ENCODE measurements around the gene MAEA.
"Not testable (repeated sequence)": the region's sequence is repeated elsewhere in the genome, so short reads cannot be mapped to it uniquely, and the experiment has no call there.

Gene MAEA

DNA sequence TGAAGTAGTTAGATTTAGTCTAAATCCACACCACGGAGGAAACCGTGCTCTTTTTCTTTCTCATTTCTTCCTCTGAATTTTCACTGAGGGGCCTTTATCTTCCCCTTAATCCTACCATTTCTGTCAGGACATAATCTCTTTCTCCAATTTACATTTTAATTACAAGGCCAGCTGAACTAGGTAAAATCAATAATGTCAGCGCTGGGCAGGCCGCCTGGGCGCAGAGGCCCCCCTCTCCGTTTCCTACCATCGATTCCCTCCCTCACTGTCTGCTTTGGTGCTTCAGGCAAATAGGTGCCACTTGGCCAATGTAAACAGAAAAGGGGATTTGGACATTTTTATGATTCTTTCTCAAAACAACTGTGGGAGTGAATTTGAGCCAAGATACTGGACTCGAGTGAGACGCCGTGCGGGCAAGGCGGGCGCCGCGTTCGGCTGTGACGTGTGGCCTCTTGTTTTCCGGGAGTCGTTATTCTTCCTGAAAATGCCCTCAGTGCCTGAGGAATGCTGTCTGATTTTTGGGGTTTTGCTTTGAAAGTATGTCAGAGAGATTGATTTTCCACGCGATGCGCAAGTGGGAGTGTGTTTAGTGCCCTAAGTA is 79.9 kb downstream of the MAEA start:
- no peak for DNase-seq

DNA sequence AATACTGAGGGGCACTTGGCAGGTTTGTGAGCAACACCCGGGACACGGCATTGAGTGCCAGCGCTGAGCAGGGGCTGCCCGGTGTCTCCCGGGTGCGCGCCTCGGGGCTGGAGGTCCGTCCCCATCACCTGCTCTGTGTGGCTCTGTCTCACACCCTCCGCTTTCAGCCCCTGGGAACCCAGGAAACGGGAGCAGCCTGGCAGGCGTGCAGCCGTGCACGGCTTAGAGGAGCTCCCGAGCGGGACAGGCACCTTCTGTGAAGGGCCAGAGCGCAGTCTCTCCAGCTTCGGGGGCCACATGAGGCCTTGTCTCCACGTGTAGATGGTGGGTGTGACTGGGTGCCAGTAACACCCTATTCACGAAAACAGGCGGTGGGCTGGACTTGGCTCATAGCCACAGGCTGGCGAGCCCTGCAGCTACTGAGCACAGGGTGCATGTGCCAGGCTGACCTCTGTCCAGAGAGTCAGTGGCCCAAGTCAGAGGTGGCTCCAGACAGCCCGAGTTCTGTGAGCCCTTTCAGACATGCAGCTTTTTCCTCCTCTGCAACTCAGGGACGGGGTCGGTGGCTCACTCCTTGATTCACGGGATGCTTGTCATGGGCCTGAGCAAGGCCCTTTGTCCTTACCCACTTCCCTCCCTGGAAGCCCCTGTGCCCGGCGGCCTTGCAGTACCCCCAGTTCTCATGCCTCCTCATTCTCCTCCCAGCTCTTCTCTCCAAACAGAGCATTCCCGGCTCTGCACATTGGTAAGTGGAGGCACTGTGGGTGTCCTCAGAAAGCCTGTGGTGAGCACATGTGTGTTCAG is 80.8 kb downstream of the MAEA start:
- no peak for DNase-seq

DNA sequence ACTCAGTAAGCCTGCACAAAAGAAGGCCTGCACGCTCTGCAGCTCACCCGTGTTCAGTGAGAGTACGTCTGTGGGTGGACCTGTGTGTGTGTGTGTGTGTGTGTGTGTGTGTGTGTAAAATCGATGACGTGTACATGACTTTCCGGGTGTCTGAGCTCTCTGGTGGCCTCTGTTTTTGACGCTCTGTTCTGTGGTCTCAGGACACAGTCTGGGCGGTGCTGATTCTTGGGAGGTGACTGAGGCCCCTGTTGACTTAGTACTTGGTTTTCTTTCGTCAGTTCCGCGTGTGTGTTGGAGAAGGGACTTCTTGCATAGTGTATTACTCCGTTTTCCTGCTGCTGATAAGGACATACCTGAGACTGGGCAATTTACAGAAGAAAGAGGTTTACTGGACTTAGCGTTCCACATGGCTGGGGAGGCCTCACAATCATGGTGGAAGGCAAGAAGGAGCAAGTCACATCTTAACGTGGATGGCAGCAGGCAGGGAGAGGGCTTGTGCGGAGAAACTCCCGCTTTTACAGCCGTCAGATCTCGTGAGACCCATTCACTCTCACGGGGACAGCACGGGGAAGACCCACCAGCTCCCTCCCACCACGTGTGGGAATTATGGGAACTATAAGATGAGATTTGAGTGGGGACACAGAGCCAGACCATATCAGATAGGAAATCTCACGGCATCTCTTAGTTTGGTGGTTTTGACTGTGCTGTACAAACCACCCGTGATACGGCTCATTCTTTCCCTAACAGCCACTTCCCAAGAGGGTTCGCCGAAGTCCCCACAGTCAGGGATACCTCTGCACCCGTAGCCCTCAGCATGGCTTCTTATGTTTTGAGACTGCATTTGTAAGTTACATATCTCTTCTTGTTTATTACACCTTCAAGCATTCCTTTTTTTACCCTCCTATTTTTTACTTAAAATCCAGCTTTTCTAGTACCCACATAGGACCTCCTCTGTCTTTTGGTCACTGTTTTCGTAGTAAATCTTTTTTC is 81.8 kb downstream of the MAEA start:
- DNase-seq = no peak

DNA sequence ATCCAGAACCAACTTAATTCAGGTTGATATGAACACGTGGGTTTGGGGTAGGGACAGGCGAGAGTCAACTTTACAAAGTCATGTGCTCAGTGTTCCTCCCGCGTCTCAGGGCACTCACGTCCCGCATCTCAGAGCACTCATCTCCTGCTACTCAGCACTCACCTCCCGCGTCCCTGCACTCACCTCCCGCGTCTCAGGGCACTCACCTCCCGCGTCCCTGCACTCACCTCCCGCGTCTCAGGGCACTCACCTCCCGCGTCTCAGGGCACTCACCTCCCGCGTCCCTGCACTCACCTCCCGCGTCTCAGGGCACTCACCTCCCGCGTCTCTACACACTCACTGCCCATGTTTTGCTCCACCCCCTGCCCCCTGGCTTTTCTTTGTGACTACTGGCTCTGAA is 82.9 kb downstream of the MAEA start:
- DNase-seq = not testable (repeated sequence)

DNA sequence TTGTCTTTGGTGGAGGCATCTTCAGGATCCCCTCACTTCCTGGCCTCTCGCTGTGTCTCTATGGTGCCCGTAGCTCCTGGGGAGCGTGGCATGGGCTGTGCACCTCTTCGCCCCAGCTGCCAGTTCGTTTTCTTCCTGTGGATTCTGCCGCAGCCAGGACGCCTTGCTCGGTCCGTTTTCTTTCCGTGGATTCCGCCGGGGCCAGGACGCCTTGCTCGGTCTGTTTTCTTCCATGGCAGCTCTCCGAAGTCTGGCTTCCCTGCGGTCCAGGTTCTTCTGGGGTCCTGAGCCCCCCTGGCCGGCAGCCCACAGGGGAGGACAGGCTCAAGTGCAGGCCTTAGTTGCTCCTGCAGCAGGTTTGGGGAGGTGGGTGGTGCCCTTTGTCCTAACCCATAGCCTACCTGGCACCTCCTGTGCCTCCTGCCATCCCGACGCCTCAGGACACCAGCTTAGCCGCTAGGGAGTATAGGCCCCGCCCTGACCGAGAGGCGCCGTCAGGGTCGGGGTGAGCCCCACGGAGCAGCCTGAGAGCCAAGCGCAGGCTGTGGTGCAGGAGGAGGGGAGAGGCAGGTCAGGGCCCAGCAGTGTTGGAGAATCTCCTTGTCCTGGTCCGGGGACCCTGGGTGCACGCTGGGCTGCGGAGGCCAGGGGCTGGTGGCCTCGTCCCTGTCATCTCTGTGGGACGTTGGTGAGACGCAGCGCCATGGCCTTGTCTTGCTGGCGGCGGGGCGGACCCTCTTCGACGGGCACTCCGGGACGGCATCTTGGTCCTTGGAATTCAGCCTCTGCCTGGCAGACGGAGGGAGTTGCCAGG is 84.4 kb downstream of the MAEA start:
- no peak for DNase-seq

DNA sequence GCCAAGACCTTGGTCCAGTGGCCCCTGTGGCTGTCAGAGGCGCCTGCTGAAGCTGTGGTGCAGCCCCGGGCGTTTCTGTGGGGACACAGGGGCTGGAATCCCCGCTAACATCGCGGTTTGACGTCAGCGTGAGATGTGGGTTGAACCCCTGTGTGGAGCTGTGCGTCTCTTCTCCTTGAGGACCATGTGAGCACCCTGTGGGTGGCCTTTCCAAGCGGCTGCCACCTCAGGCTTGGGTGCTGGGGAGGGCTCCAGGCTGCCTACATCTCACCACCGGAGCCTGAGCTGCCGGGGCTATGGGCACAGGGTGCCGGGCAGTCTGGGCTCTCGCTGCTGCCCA is 85.0 kb downstream of the MAEA start:
- DNase-seq = no peak

DNA sequence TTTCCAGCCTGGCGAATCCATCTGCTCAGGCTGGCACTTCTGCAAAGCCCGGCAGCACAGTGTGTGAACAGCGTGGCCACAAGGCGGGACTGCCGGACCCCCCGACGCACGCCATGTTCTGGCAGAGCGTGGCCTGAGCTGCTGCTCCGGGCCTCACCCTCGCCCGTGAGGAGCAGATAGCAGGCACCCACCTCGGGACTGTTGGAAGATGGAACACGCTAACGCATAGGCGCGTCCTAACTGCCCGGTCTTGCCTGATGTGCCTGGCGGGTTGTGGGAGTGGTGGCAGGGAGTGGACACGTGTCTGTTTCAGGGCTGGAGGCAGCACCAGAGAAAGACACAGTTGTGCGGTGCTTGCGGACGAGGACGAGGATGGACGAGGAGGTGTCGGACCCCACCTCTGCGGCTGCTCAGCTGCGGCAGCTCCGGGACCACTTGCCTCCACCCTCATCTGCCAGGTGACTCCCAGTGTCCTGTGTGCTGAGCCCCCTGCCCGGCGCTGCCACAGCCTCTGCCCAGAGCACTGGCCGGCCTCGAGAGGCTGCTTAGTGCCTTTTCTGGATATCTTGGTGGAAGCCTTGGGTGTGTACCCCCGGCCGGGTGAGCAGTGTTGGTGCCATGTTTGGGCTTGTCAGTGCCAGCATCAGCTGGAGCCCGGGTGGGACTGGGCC is 85.5 kb downstream of the MAEA start:
- DNase-seq = no peak

DNA sequence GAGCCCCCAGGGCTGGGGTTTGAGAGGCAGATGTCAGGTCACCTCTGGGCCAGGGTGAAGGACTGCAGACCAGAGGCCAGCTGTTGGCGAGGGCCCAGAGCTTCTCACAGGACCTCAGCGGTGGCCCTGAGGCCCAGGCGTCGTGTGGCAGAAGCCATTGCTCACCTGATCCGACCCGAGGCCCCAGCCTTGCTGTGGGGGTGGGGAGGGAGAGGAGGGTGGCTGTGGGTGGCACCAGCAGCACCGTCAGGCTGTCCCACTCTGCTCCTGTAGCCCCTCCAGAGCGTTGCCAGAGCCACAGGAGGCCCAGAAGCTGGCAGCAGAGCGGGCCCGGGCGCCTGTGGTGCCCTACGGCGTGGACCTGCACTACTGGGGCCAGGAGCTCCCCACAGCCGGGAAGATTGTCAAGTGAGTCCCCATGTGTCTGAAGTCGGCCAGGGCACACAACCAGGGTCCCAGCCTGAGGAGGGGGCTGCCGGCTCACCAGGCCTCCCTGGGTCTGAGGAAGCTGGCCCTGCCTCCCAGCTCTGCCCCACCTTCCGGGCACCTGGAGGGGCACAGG is 86.2 kb downstream of the MAEA start:
- DNase-seq = no peak

DNA sequence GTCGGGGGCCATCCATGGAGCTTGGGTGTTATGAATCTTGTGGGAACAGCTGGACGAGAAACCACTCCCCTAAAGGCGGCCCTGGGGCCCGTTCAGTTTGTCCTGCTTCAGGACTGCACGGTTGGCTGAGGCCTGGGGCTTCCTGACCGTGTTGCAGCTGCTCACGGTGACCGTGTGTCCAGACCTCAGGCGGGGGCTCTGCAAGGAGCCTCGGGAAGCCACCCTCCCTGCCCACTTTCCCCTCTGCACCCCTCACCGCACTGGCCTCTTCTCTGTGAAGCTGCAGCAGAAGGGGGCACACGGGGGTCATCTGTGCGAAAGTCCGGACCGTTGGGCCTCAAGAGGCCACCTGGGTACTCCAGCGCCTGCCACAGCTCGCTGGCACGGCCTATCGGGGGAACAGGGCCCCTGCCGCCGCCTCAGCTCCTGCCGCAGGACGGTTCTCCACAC is 86.7 kb downstream of the MAEA start:
- no peak for DNase-seq

DNA sequence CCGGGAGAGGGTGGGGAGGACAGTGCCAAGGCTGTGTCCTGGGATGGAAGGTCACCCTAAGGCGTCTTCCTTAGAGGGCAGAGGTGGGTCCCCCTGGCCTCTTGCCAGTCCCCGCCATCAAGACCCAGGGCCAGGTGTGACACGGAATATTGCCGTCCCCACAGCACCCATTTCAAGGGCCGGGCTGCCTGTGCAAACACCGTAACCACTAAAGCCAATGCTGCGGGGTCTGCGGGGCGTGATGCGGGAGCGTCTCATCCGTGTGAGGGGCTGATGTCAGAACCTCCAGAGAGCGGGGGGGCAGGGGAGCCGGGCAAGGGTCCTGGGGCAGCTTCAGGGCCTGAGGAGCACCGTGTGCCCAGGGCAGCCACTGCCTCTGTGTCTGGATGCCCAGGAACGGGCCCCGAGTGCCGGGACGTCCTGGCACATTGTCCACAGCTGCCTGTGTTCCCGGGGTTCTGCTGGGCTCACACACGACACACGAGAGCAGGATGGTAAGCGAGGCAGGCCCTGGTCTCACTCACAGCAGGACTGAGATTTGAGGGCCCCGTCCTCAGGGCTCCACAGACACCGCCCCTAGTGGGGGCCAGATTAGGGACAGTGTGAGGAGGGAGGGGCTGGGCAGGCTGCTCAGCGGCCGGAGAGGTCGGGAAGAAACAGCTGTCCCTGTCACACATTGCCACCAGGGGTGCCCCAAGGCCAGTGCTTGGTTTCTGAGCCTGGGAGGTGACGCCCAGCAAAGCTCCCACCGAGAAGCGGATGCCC is 87.3 kb downstream of the MAEA start:
- DNase-seq = no peak

DNA sequence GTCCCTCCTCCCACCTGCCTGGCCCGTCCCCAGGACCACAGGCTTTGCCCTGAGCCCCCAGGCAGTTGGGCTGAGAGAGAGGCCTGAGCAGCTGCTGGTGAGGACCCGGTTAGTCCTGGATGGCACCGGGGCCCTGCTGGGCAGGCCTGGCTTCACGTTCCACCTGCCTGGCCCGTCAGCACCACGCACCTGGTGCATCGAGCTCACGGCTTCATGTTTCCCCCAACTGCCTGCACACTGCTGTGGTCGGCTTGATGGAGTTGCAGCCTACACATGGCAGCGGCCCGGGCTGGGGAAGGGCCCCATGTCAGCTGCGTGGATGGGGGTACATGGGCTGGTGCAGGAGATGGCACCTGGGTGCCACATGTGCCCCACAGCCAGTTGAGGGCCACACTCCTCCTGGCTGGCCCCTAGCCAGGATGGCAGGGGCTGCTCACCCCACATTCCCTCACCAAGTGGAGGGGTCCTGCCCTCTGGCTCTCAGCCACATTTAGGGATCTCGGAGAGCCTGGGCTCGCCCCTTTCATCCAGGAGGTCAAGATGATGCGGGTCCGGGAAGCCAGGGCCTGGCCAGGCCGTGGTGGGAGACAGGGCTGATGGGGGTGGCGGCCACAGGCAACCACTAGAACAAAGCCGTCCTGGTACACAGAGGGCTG is 88.0 kb downstream of the MAEA start:
- no peak for DNase-seq

DNA sequence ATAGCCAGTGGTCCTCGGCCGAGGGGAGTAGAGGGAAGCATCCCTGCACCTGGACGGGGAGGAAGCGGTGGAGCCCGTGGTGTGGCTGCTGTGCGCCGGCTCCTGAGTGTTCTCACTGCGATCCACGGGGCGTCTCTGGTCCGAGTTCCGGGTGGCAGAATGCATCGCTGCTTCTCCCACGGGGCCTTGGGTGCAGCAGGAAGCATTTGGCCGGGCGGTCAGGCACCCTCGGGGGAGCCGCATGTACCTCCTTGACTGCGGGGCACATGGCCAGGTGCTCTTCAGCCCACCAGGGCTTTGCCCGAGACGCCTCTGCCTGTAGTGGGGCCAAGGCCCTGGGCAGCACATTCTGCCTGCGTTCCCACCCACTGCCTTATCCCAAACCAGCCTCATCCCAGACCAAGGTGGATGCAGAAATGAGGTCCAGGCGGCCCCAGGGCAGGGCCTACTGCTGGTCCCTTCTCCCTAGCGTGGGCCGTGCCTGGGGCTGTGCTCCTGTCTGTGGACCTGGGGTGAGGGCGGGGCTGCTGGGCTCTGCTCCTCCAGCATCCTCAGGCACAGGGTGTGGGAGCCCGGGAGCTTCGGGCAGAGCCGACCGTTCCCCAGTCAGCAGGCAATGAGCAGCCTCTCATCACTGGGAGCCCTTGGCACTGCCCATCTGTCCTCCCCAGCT is 89.0 kb downstream of the MAEA start:
- no peak for DNase-seq

DNA sequence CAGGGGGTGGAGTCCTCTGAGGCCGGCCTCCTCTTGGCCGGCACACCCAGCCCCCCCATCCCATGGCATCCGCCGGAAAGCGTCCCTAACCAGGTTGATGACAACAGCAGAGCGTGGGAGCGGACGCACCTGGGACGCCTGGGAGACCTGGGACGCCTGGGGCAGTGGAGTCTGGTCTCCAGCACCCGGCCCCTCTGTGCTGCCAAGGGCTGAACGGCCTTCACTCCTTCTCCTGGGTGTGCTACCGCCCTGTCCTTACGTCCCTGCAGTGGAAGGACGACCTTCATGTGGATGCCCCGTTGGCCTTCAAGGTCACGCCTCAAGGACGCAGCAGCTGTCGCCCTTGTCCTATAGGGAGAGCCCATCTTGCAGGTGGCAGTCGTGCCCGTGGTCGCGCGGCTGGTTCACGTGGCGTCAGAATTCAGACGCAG is 89.7 kb downstream of the MAEA start:
- DNase-seq = no peak

DNA sequence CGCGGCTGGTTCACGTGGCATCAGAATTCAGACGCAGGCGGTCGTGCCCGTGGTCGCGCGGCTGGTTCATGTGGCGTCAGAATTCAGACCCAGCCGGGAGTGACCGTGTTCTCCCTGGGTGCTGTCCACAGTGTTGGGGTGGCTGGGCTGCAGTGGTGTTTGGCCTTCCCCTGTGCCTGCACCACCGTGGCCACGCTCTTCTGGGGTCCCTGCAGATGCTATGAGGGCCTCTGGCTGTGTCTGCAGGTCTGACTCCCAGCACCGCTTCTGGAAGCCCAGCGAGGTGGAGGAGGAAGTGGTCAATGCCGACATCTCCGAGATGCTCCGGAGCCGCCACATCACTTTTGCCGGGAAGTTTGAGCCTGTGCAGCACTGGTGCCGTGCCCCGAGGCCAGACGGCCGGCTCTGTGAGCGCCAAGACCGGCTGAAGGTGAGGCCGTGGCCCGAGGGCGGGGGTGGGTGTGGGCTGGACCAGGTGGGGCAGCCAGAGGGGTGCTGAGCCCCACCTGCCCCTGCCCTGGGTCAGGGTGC is 90.2 kb downstream of the MAEA start:
- DNase-seq = no peak

DNA sequence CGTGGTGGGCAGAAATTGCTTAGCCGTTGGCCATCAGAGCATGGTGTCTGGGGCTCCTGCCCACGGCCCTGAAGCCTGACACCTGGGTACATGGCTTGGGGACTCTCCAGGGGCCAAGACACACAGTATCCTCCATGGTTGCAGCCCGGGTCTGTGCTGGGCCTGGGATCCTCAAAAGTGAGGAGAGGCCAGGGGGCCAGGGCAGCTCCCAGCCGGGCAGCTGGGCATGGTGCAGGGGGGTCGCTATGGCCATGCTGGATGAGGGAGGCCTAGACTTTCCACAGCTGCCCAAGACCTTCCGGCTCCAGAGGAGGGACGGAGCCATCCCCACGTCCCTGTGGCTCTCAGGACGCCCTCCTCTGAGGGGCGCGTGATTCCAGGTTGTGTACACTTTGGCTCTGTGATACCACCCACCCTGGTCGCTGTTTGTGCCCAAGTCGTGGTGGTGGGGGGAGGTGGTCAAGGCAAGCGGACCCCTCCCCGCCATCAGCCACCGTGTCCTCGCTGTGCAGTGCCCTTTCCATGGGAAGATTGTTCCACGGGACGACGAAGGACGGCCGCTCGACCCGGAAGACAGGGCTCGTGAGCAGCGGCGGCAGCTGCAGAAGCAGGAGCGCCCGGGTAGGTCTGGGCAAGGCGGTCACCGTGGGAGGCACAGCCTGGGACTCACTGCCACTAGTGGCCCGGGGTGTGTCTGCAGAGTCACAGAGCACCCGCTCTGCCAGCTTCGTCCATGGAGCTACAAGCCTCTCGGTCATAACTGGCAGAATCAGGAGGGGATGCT is 90.9 kb downstream of the MAEA start:
- DNase-seq = no peak

DNA sequence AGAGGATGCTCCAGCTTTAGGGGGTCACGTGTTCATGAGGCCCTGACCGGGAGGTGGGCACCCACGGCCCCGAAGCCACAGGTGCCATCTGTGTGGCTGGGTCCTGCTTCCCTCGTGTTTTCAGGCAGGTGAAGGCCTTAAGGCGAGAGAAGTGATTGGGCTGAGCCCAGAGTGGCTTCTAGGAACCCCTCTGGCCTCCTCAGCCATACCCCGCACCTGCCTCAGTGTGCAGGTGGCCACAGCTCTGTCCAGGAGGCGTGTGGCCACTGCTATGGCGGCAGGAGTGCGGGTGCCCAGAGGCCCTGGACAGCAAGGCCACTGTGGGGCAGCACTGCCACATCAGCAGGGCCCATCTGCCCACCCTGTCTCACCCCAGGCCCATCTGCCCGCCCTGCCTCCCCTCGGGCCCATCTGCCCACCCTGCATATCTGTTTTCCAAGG is 91.5 kb downstream of the MAEA start:
- DNase-seq = no peak

DNA sequence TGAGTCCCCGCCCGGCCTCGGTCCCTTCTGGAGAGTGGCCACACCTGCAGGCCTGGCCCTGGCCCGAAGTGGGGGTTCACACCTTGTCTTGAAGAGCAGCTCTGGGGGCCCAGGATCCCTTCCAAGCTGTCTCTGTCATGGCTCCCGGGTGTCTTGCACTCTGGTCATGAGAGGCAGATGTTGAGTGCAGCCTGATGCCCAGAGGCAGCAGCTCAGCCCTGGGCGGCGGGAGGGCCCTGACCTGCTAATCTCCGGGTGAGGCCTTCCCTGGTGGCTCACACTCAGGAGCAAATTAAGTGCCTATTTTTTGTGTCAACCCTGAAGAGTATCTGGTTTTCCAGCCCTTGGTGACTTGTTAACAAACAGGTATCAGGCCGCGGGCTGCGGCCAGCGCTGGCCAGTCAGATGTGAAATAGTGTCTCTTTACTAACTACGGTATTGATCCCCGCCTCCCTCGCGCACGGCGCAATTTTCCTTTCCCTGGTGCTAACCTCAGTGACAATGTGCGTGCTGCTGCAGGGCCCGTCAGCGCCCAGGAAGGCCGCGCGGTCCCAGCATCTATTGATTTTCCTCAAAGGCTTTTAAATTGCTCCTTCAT is 92.4 kb downstream of the MAEA start:
- no peak for DNase-seq
